Activated T-helper 1 cell treated with anti-CD3 and anti-CD28 coated beads, Interleukin-12 subunit alpha, Interleukin-12 subunit beta, Interleukin-2, Interleukin-4 antibody, amounts not matched to agents 30 ng/mL and 10 ng/mL and 1 ng/mL, durations not matched to agents 14 hours and 24 hours and 36 hours (primary cell): Measurements from ENCODE around the gene GALNTL6. TPM values are rescaled to one million over a fixed set of nuclear protein-coding genes. Genes with fewer than 3 reads are reported as not detected.

Source experiments
- DNase-seq: peaks from one replicate; pipeline ENCODE4 v3.0.0; 2021; ENCODE audit warnings: low spot score
- H3K27ac Mint-ChIP-seq: one replicate; pipeline ENCODE4 v1.8.0; 2021; ENCODE audit warnings: mild to moderate bottlenecking, mixed read lengths
- H3K27me3 Mint-ChIP-seq: one replicate; pipeline ENCODE4 v1.8.0; 2022; ENCODE audit warnings: mild to moderate bottlenecking, moderate library complexity, mixed read lengths; ENCODE audit not compliant: insufficient read depth
- H3K36me3 Mint-ChIP-seq: one replicate; pipeline ENCODE4 v1.8.0; 2021; ENCODE audit warnings: low read depth, mixed read lengths
- H3K4me1 Mint-ChIP-seq: one replicate; pipeline ENCODE4 v1.8.0; 2021; ENCODE audit warnings: low read depth, mixed read lengths
- H3K4me3 Mint-ChIP-seq: one replicate; pipeline ENCODE4 v1.8.0; 2021; ENCODE audit warnings: mild to moderate bottlenecking, moderate library complexity, mixed read lengths
- H3K9me3 Mint-ChIP-seq: one replicate; pipeline ENCODE4 v1.8.0; 2021; ENCODE audit warnings: mixed read lengths
- intact Hi-C: fragments of 100-400 bp; cut with micrococcal nuclease; formaldehyde crosslinking; loops from one replicate; pipeline ENCODE4 v1.15.1; 2024
- total RNA-seq: library from RNA; stranded (reverse); gene quantifications from 2 replicates; pipeline ENCODE4 v1.2.3, GENCODE V29; 2022

The GALNTL6 gene
- total RNA-seq, 1 donor from 2014 or later, result not detected

- H3K9me3 Mint-ChIP-seq, result no peaks in the 10 kb centered on the region
Observed at GRCh38 chr4:172660251-172660650, 847.0 kb downstream of the GALNTL6 start.

GRCh38 chr4:172662113-172662512, 848.9 kb downstream of the GALNTL6 start:
- Mint-ChIP-seq H3K9me3 (no peaks in the 10 kb centered on the region), H3K4me1 (no peaks in the 10 kb centered on the region), H3K27ac (no peak overlapping the region), H3K36me3 (no peaks in the 10 kb centered on the region), H3K4me3 (no peak overlapping the region), H3K27me3 (no peaks in the 10 kb centered on the region)
- DNase-seq, result no peak
- intact Hi-C loops, result no loop called here

More at GRCh38 chr4:172660251-172660650, 847.0 kb downstream of the GALNTL6 start:
- intact Hi-C loops, result no loop called here
- no peak for DNase-seq
- no peaks in the 10 kb centered on the region for H3K27me3 Mint-ChIP-seq
- no peaks in the 10 kb centered on the region for H3K36me3 Mint-ChIP-seq
- H3K27ac Mint-ChIP-seq, result no peak overlapping the region
- H3K4me1 Mint-ChIP-seq, result no peaks in the 10 kb centered on the region
- H3K4me3 Mint-ChIP-seq, result no peak overlapping the region

- Mint-ChIP-seq H3K27ac (no peak overlapping the region), H3K9me3 (no peaks in the 10 kb centered on the region), H3K4me1 (no peaks in the 10 kb centered on the region), H3K36me3 (no peaks in the 10 kb centered on the region), H3K27me3 (no peaks in the 10 kb centered on the region), H3K4me3 (no peak overlapping the region)
- DNase-seq, result no peak
- intact Hi-C loops, result no loop called here
Observed at GRCh38 chr4:172666711-172667368, 853.6 kb downstream of the GALNTL6 start.

- Mint-ChIP-seq H3K27ac (no peak overlapping the region), H3K4me1 (no peaks in the 10 kb centered on the region), H3K9me3 (peaks cover 3% of the 10 kb centered on the region), H3K27me3 (no peaks in the 10 kb centered on the region), H3K4me3 (no peak overlapping the region), H3K36me3 (no peaks in the 10 kb centered on the region)
- no peak for DNase-seq
- intact Hi-C loops, result no loop called here
Observed at GRCh38 chr4:172674811-172675210, 861.6 kb downstream of the GALNTL6 start.

- Mint-ChIP-seq H3K4me1 (no peaks in the 10 kb centered on the region), H3K4me3 (no peak overlapping the region), H3K36me3 (no peaks in the 10 kb centered on the region), H3K27ac (no peak overlapping the region), H3K9me3 (peaks cover 3% of the 10 kb centered on the region), H3K27me3 (no peaks in the 10 kb centered on the region)
- intact Hi-C loops, result no loop called here
- DNase-seq, result no peak
Observed at GRCh38 chr4:172675232-172675631, 862.0 kb downstream of the GALNTL6 start.

- intact Hi-C loops, result no loop called here
- no peak for DNase-seq
- H3K4me3 Mint-ChIP-seq, result no peak overlapping the region
- no peak overlapping the region for H3K27ac Mint-ChIP-seq
- H3K9me3 Mint-ChIP-seq, result peaks cover 3% of the 10 kb centered on the region
- H3K4me1 Mint-ChIP-seq, result no peaks in the 10 kb centered on the region
- no peaks in the 10 kb centered on the region for H3K27me3 Mint-ChIP-seq
- no peaks in the 10 kb centered on the region for H3K36me3 Mint-ChIP-seq
Observed at GRCh38 chr4:172680691-172681090, 867.5 kb downstream of the GALNTL6 start.

GRCh38 chr4:172683021-172683420, 869.8 kb downstream of the GALNTL6 start:
- Mint-ChIP-seq H3K4me1 (no peaks in the 10 kb centered on the region), H3K27me3 (no peaks in the 10 kb centered on the region), H3K4me3 (no peak overlapping the region), H3K36me3 (no peaks in the 10 kb centered on the region), H3K9me3 (peaks cover 3% of the 10 kb centered on the region), H3K27ac (no peak overlapping the region)
- intact Hi-C loops, result no loop called here
- DNase-seq, result no peak

- no peak for DNase-seq
- no peaks in the 10 kb centered on the region for H3K9me3 Mint-ChIP-seq
- no peak overlapping the region for H3K27ac Mint-ChIP-seq
- H3K36me3 Mint-ChIP-seq, result no peaks in the 10 kb centered on the region
- no peak overlapping the region for H3K4me3 Mint-ChIP-seq
- intact Hi-C loops, result no loop called here
- H3K4me1 Mint-ChIP-seq, result no peaks in the 10 kb centered on the region
- H3K27me3 Mint-ChIP-seq, result no peaks in the 10 kb centered on the region
Observed at GRCh38 chr4:172686021-172686420, 872.8 kb downstream of the GALNTL6 start.

GRCh38 chr4:172688534-172688933, 875.3 kb downstream of the GALNTL6 start:
- H3K36me3 Mint-ChIP-seq, result no peaks in the 10 kb centered on the region
- intact Hi-C loops, result no loop called here
- no peaks in the 10 kb centered on the region for H3K27me3 Mint-ChIP-seq
- DNase-seq, result no peak
- H3K27ac Mint-ChIP-seq, result no peak overlapping the region
- no peak overlapping the region for H3K4me3 Mint-ChIP-seq
- peaks cover 4% of the 10 kb centered on the region for H3K9me3 Mint-ChIP-seq
- H3K4me1 Mint-ChIP-seq, result no peaks in the 10 kb centered on the region

- no peaks in the 10 kb centered on the region for H3K27me3 Mint-ChIP-seq
- intact Hi-C loops, result no loop called here
Observed at GRCh38 chr4:172691552-172691951, 878.3 kb downstream of the GALNTL6 start.

GRCh38 chr4:172692701-172693100, 879.5 kb downstream of the GALNTL6 start:
- Mint-ChIP-seq H3K9me3 (peaks cover 8% of the 10 kb centered on the region), H3K27ac (no peak overlapping the region), H3K4me1 (no peaks in the 10 kb centered on the region), H3K27me3 (no peaks in the 10 kb centered on the region), H3K36me3 (no peaks in the 10 kb centered on the region), H3K4me3 (no peak overlapping the region)
- intact Hi-C loops, result no loop called here
- no peak for DNase-seq

More at GRCh38 chr4:172691552-172691951, 878.3 kb downstream of the GALNTL6 start:
- Mint-ChIP-seq H3K9me3 (peaks cover 8% of the 10 kb centered on the region), H3K27ac (no peak overlapping the region), H3K36me3 (no peaks in the 10 kb centered on the region), H3K4me3 (no peak overlapping the region), H3K4me1 (no peaks in the 10 kb centered on the region)
- DNase-seq, result no peak

GRCh38 chr4:172698256-172698655, 885.1 kb downstream of the GALNTL6 start:
- H3K27ac Mint-ChIP-seq, result no peak overlapping the region
- no peaks in the 10 kb centered on the region for H3K36me3 Mint-ChIP-seq
- no peak overlapping the region for H3K4me3 Mint-ChIP-seq
- H3K27me3 Mint-ChIP-seq, result no peaks in the 10 kb centered on the region
- intact Hi-C loops, result no loop called here
- peaks cover 7% of the 10 kb centered on the region for H3K9me3 Mint-ChIP-seq
- H3K4me1 Mint-ChIP-seq, result no peaks in the 10 kb centered on the region
- no peak for DNase-seq

- intact Hi-C loops, result no loop called here
- Mint-ChIP-seq H3K4me1 (no peaks in the 10 kb centered on the region), H3K27me3 (no peaks in the 10 kb centered on the region), H3K9me3 (peaks cover 13% of the 10 kb centered on the region), H3K27ac (no peak overlapping the region), H3K36me3 (no peaks in the 10 kb centered on the region), H3K4me3 (no peak overlapping the region)
- no peak for DNase-seq
Observed at GRCh38 chr4:172705565-172705964, 892.4 kb downstream of the GALNTL6 start.

GRCh38 chr4:172706000-172706399, 892.8 kb downstream of the GALNTL6 start:
- intact Hi-C loops, result no loop called here
- DNase-seq, result no peak

More at GRCh38 chr4:172706000-172706399, 892.8 kb downstream of the GALNTL6 start:
- no peaks in the 10 kb centered on the region for H3K36me3 Mint-ChIP-seq
- H3K27me3 Mint-ChIP-seq, result no peaks in the 10 kb centered on the region
- H3K27ac Mint-ChIP-seq, result no peak overlapping the region
- no peaks in the 10 kb centered on the region for H3K4me1 Mint-ChIP-seq
- H3K9me3 Mint-ChIP-seq, result peaks cover 13% of the 10 kb centered on the region
- H3K4me3 Mint-ChIP-seq, result no peak overlapping the region
